OCI-LY3 (cell line): ENCODE data around the gene LHX1.

Source experiments
- EZH2phosphoT487 ChIP-seq: fragments of 200-600 bp; shearing (Covaris generic); IDR thresholded peaks from 2 replicates; pipeline ENCODE4 v1.6.1; 2018; ENCODE audit warnings: antibody characterized with exemption, mixed run types, low read depth
- TF ChIP-seq, protein P1 (sequence below): fragments of 200-600, 300-600 bp; sonication (generic); IDR thresholded peaks from 2 replicates; pipeline ENCODE4 v1.5.1; 2014; ENCODE audit warnings: antibody characterized with exemption, low read length, low read depth

DNA sequence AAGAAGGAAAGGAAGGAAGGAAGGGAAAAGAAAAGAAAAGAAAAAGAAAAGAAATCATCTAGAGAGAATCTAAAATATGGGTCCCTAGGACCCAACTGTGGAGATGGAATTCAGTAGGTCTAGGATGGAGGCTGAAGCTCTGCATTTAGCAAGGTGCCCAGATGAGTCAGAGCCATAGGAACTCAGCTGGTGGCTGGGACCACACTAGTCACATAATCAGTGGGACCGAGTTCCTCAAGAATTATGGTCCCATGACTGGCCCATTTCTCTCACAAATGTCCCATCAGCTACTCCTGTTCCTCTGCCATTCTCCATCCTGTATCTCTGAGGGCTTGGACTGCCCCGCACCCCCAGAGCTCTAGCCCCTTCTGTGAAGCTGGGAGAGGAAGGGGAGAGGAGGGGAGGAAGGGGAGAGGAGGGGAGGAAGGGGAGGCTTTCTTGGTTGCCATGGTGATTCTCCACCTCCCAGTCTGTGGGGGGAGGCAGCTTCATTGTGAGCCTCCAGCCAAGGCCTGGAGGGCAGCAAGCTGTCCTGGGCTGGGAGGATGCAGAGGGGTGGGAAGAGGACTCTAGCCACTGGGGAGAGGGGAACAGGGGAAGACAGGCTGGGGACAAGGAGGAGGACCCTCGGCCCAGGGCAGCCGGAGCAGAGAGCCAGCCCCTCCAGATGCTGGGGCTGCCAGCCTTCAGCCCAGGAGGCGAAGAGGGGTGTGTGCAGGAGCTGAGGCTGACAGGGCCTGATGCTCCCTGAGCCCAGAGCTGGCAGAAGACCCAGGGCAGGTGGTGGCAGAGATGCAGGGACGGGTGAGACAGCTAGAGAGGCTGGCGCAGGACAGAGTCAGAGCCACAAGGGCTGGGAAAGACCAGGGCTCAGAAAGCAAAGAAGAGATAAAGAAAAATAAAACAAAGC lies 37.8 kb upstream of the LHX1 start:
- TF ChIP-seq, protein P1, sequence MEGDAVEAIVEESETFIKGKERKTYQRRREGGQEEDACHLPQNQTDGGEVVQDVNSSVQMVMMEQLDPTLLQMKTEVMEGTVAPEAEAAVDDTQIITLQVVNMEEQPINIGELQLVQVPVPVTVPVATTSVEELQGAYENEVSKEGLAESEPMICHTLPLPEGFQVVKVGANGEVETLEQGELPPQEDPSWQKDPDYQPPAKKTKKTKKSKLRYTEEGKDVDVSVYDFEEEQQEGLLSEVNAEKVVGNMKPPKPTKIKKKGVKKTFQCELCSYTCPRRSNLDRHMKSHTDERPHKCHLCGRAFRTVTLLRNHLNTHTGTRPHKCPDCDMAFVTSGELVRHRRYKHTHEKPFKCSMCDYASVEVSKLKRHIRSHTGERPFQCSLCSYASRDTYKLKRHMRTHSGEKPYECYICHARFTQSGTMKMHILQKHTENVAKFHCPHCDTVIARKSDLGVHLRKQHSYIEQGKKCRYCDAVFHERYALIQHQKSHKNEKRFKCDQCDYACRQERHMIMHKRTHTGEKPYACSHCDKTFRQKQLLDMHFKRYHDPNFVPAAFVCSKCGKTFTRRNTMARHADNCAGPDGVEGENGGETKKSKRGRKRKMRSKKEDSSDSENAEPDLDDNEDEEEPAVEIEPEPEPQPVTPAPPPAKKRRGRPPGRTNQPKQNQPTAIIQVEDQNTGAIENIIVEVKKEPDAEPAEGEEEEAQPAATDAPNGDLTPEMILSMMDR = no peak
- no peak for TF ChIP-seq EZH2phosphoT487
